HG03457 (cell line): ENCODE data around the gene PFN4.

ENCODE experiments used
- ATAC-seq: cut with Tn5 transposase; IDR thresholded peaks from one replicate; pipeline ENCODE4 v1.9.1; 2021; ENCODE audit warnings: moderate number of reproducible peaks; ENCODE audit not compliant: unreplicated experiment

Gene PFN4

GRCh38 chr2:24082787-24083566 is 40.2 kb downstream of the PFN4 start:
- ATAC-seq, result no peak

- no peak for ATAC-seq
Measured at GRCh38 chr2:24080701-24081100, 42.4 kb downstream of the PFN4 start.

DNA sequence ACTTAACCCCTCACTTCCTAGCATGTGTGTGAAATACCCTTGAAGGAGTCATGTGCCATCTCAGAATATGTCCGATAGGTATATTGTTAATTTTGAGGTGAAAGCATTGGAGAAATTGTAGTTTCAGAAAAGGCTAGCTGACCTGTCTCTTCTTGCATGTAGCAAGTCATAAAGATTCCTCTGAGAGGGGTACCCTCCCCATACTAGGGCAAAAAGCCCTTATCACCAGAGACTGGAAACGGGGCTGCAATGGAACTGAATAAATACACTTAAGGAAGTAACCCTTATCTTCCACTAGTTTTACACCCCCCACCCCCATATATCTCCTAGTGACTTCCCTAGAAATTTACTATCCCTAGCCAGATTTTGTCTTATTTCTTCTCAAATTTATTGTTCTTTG is 45.3 kb downstream of the PFN4 start:
- no peak for ATAC-seq

DNA sequence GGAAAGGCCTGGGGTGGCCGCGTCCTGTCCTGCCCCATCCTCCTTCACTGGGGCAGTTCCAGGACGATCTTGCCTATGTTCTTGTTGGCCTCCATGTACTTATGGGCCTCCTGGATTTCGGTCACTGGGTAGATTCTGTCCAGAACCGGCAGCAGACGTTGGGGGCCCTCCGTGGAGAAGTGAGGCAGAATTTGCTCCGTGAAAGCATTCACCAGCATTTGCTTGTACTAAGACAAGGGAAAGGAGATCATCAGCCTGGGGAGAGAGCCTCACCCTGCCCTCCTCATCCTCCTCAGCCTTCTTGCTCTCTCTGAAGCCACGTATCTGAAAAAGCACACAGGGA is 45.6 kb downstream of the PFN4 start:
- ATAC-seq, result no peak

- peak; percentile 0 for ATAC-seq
Measured at GRCh38 chr2:24076849-24077534, 46.1 kb downstream of the PFN4 start.

DNA sequence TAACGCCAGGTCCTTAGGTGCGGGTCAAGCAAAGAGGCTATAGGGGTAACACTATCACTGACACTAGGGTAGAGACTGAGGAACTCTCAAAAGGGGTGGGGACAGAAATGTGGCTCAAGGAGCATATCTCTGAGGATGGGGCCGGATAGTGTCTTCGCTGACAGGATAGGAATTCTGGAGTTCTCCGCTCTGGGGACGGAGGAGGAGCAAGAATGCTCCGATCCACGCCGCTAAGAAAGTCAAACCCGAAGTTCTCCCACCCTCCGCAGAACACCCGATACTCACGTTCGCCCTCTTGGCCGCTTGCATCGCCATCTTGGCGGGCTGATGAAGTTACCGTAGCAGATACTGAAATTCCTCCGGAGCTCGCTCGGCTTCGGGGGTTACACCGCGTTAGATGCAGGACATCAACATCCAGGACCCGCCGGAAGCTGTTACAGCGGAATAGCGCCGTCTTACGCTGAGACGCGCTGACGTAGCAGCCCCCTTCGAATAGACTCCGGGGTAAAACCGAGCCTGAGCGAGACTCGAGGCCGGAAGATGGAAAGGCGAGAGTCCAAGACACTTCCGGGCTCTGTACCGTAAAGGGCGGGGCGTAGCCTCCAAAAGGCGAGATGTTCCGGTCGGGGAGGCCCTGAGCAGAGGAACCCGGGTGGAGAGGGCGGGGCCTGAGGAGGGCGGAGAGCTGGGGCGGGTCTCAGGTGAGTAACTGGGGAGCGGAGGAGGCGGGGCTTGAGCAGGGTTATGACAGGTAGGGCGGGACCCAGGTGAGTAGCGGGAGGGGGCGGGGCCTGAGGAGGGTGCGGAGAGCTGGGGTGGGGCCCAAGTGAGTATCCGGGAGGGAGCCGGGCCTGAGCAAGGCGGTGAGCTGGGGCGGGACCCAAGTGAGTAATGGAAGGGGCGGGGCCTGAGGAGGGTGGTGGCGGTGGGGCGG is 47.0 kb downstream of the PFN4 start, which contains the start of gene SF3B6:
Gene SF3B6 (minus strand): TSS at position 412 of the 934 bp plus-strand sequence. CDS start 97 bp downstream, at position 315.
- peak; percentile 87 for ATAC-seq

- no peak for ATAC-seq
Measured at GRCh38 chr2:24075259-24075658, 47.9 kb downstream of the PFN4 start.

DNA sequence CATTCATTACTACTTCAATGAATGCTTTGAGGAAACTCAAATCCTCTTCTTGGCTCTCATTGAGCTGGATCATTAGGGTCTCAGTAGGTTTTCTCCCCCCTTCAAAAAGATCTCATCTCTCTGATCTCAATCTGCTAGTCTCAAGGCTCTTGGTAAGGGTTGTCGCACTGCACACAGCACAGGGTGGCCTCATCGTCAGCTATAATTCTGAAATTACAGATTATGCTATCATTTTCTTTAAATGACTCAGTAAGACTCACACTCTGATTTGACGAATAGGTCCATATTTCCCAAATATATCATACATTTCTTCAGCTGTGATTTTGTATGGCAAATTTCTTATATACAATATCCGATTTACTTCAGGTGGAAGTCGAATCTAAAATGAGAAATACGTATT is 49.3 kb downstream of the PFN4 start:
- ATAC-seq, result no peak

DNA sequence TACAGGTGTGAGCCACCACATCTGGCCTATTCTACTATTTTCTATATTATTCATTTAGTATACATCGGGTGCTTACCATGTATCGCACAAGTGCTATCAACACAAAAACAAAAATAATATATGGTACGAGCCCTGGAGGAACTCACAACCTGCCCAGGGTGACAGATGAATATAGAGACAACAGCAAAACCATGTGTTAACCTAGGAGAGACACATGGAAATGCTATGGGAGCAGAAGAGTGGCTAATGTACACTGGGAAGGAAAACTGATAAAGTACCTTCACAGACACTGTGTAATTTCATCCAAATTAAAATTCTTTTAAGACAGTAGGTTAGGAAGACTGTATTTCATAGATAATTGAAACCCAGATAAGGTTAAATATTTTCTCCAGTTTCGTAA is 50.9 kb downstream of the PFN4 start:
- ATAC-seq, result no peak

DNA sequence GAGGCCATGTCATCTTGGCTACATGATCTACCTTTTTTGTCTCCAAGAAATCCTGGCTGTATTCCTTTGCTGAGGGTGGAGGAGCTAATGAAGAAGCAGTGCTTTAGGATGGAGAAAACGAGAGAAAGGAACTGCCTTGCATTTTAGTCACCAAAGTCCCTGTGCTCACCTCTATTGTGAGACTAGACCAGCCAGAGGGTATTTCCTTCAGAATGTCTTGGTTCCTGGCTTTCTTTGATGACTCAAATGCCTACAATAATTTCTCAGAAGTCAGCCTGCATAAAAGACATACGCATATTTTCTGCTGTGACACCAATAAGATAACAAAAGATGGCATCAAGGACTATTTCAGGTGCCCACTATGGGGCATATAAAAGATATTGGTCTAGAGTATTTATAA is 57.8 kb downstream of the PFN4 start:
- ATAC-seq, result no peak
